Caco-2 (cell line): ENCODE results near the gene MRPS18A. TPM values are rescaled to one million over a fixed set of nuclear protein-coding genes. Genes with fewer than 3 reads are reported as not detected.

Experiments used
- Bru-seq: library from RNA; stranded (reverse); fragments of 400-500 nt; gene quantifications from one replicate; lab custom pipeline; 2021; lab: Mats Ljungman, UMichigan
- BruChase-seq, 2 experiments: library from RNA; stranded (reverse); fragments of 400-500 nt; gene quantifications; one replicate each; lab custom pipeline; 2021; lab: Mats Ljungman, UMichigan
- BruUV-seq: library from RNA; stranded (reverse); fragments of 400-500 nt; replicated peaks from 2 replicates; lab custom pipeline; 2021; lab: Mats Ljungman, UMichigan
- CTCF ChIA-PET: fragments of 300-600 bp; sonication (Branson Sonifier 250); formaldehyde crosslinking; loops from one replicate; lab custom pipeline; 2022; ENCODE audit warnings: antibody characterized with exemption; lab: Charles Lee
- POLR2A ChIA-PET: fragments of 300-600 bp; sonication (Branson Sonifier 250); formaldehyde crosslinking; loops from one replicate; lab custom pipeline; 2022; ENCODE audit warnings: antibody characterized with exemption; lab: Charles Lee
- DNase-seq, 2 experiments: peaks; one replicate each; pipeline versions ENCODE4 v3.0.0 to v3.0.0-alpha.2; 2020 to 2022
- H3K27me3 ChIP-seq: replicated peaks from 2 replicates; pipeline ENCODE4 v1.6.0; 2011; ENCODE audit warnings: low read length; ENCODE audit not compliant: control insufficient read depth, insufficient read depth
- H3K36me3 ChIP-seq: 2 replicates; pipeline ENCODE4 v1.5.1; 2011; ENCODE audit warnings: low read length; ENCODE audit not compliant: control insufficient read depth, insufficient read depth
- H3K4me1 ChIP-seq: fragments of 250-450 bp; sonication (Bioruptor Pico); 2 replicates; pipeline ENCODE4 v1.5.1; 2020; ENCODE audit warnings: mild to moderate bottlenecking
- H3K4me3 ChIP-seq: 2 replicates; pipeline ENCODE4 v1.5.1; 2011; ENCODE audit warnings: low read depth, mild to moderate bottlenecking, control low read depth, low read length
- H3K9me3 ChIP-seq: fragments of 250-450 bp; sonication (Bioruptor Pico); 2 replicates; pipeline ENCODE4 v1.5.1; 2020; ENCODE audit warnings: mild to moderate bottlenecking, moderate library complexity
- H3K27ac Mint-ChIP-seq: one replicate; pipeline ENCODE4 v1.8.0; 2022; ENCODE audit warnings: mixed read lengths; ENCODE audit not compliant: unreplicated experiment
- H3K27me3 Mint-ChIP-seq: one replicate; pipeline ENCODE4 v1.8.0; 2022; ENCODE audit warnings: mixed read lengths; ENCODE audit not compliant: insufficient read depth, unreplicated experiment
- H3K36me3 Mint-ChIP-seq: one replicate; pipeline ENCODE4 v1.8.0; 2022; ENCODE audit warnings: mild to moderate bottlenecking, mixed read lengths; ENCODE audit not compliant: insufficient read depth, unreplicated experiment
- H3K4me1 Mint-ChIP-seq: one replicate; pipeline ENCODE4 v1.8.0; 2022; ENCODE audit warnings: low read depth, mixed read lengths; ENCODE audit not compliant: unreplicated experiment
- H3K4me3 Mint-ChIP-seq: one replicate; pipeline ENCODE4 v1.8.0; 2022; ENCODE audit warnings: mild to moderate bottlenecking, moderate library complexity, mixed read lengths; ENCODE audit not compliant: unreplicated experiment
- H3K9me3 Mint-ChIP-seq: one replicate; pipeline ENCODE4 v1.8.0; 2022; ENCODE audit warnings: mixed read lengths; ENCODE audit not compliant: unreplicated experiment
- CTCF ChIP-seq, 2 experiments: fragments of 200-600 bp in 1 of 2; IDR thresholded peaks; 1 replicate in 1 of 2; 2 replicates in 1 of 2; pipeline versions ENCODE4 v1.5.1 to v1.8.0; 2011 to 2022; ENCODE audit warnings: antibody characterized with exemption in 1 of 2, control low read depth in 1 of 2, inconsistent platforms in 1 of 2, low read depth in 1 of 2, low read length in 1 of 2, mild to moderate bottlenecking in 1 of 2, moderate library complexity in 1 of 2; ENCODE audit not compliant: insufficient read depth in 1 of 2, severe bottlenecking in 1 of 2, unreplicated experiment in 1 of 2
- intact Hi-C: fragments of 100-400 bp; cut with micrococcal nuclease; formaldehyde crosslinking; loops from one replicate; pipeline ENCODE4 v1.10.0; 2022; ENCODE audit not compliant: unreplicated experiment
- long read RNA-seq: library from polyadenylated mRNA; stranded (forward); transcript quantifications from one replicate; pipeline ENCODE4 v2.0.0, GENCODE V29; 2022
- total RNA-seq: library from RNA; stranded (reverse); gene quantifications from 2 replicates; pipeline ENCODE4 v1.2.3, GENCODE V29; 2022

MRPS18A gene
- total RNA-seq (65.4 and 66.7 TPM in 2 replicates), Bru-seq, nascent RNA (percentile 86 among the genes with signal in this experiment), BruChase-seq, experiment 1, labeled RNA remaining after a 2-hour chase (percentile 71 among the genes with signal in this experiment), BruChase-seq, experiment 2, labeled RNA remaining after a 6-hour chase (percentile 70 among the genes with signal in this experiment)
- long read RNA-seq, transcript MRPS18A-202 (6 exons, 1,062 nt): major isoform, 147 of 189 reads
- long read RNA-seq, transcript MRPS18A-203 (5 exons, 803 nt): minor isoform, 14 of 189 reads
- long read RNA-seq, partial matches to known transcripts: 1 of 189 reads
- long read RNA-seq, other reads (novel, unspliced or antisense): 26 of 189 reads

- Mint-ChIP-seq H3K9me3 (no peaks in the 10 kb centered on the region), H3K4me3 (peak within 1 kb of the TSS; percentile 91), H3K4me1 (peaks cover 34% of the 10 kb centered on the region), H3K36me3 (peaks cover 8% of the 10 kb centered on the region), H3K27me3 (no peaks in the 10 kb centered on the region), H3K27ac (peak within 1 kb of the TSS; percentile 93)
- ChIA-PET POLR2A (no interaction called here), CTCF (interaction anchor here (0.7 to 1.1 kb wide), 3 partner anchors 20 to 391 kb away, joined by 3 to 5 read pairs (median 3); no protein-coding TSS in a partner anchor)
- no peak for TF ChIP-seq CTCF (IDR thresholded peaks at IDR 0.05; ENCODE audit: insufficient read depth in 1 of 2, low read depth in 1 of 2, low read length in 1 of 2, severe bottlenecking in 1 of 2, unreplicated experiment in 1 of 2)
- DNase-seq: peak; percentile 79 to 88
- Histone ChIP-seq H3K36me3 (no peaks in the 10 kb centered on the region), H3K9me3 (no peaks in the 10 kb centered on the region), H3K27me3 (no peaks in the 10 kb centered on the region), H3K4me3 (peak within 1 kb of the TSS; percentile 78), H3K4me1 (peaks cover 16% of the 10 kb centered on the region; the same call in 1 of the 2 replicates)
- intact Hi-C loops: no loop called here
- TSS peak; percentile 61 for BruUV-seq
Observed at GRCh38 chr6:43687437-43688347, at the start of gene MRPS18A. MRPS18A (minus strand) TSS chr6:43687791; CDS start chr6:43687779, 12 bp downstream.

- Mint-ChIP-seq H3K4me3 (no peak overlapping the region), H3K4me1 (peaks cover 6% of the 10 kb centered on the region), H3K27me3 (no peaks in the 10 kb centered on the region), H3K27ac (no peak overlapping the region), H3K36me3 (no peaks in the 10 kb centered on the region), H3K9me3 (peaks cover 1% of the 10 kb centered on the region)
- DNase-seq: no peak
- Histone ChIP-seq H3K4me1 (no peaks in the 10 kb centered on the region), H3K36me3 (no peaks in the 10 kb centered on the region), H3K27me3 (no peaks in the 10 kb centered on the region), H3K9me3 (no peaks in the 10 kb centered on the region), H3K4me3 (no peak overlapping the region)
- BruUV-seq: no TSS peak
- no peak for TF ChIP-seq CTCF (IDR thresholded peaks at IDR 0.05; ENCODE audit: insufficient read depth in 1 of 2, low read depth in 1 of 2, low read length in 1 of 2, severe bottlenecking in 1 of 2, unreplicated experiment in 1 of 2)
- CTCF ChIA-PET: no interaction called here
- POLR2A ChIA-PET: no interaction called here
- intact Hi-C loops: no loop called here
Observed at GRCh38 chr6:43736844-43737243, 49.3 kb upstream of the MRPS18A start.

GRCh38 chr6:43736211-43736786 lies 48.7 kb upstream of the MRPS18A start:
- Mint-ChIP-seq H3K36me3 (no peaks in the 10 kb centered on the region), H3K9me3 (peaks cover 7% of the 10 kb centered on the region), H3K27me3 (no peaks in the 10 kb centered on the region), H3K27ac (no peak overlapping the region), H3K4me1 (peaks cover 6% of the 10 kb centered on the region), H3K4me3 (no peak overlapping the region)
- no peak for TF ChIP-seq CTCF (IDR thresholded peaks at IDR 0.05; ENCODE audit: insufficient read depth in 1 of 2, low read depth in 1 of 2, low read length in 1 of 2, severe bottlenecking in 1 of 2, unreplicated experiment in 1 of 2)
- POLR2A ChIA-PET: no interaction called here
- Histone ChIP-seq H3K4me1 (no peaks in the 10 kb centered on the region), H3K9me3 (no peaks in the 10 kb centered on the region), H3K27me3 (no peaks in the 10 kb centered on the region), H3K4me3 (no peak overlapping the region), H3K36me3 (no peaks in the 10 kb centered on the region)
- CTCF ChIA-PET: no interaction called here
- no TSS peak for BruUV-seq
- no peak for DNase-seq
- intact Hi-C loops: no loop called here
